ENCODE measurements around the gene TMEM163. TPM values are rescaled to one million over a fixed set of nuclear protein-coding genes. Genes with fewer than 3 reads are reported as not detected.

TMEM163 gene
- total RNA-seq, 4 donors from 2014 or later, result 0.42 to 1.3 (median 1.1) TPM

DNA sequence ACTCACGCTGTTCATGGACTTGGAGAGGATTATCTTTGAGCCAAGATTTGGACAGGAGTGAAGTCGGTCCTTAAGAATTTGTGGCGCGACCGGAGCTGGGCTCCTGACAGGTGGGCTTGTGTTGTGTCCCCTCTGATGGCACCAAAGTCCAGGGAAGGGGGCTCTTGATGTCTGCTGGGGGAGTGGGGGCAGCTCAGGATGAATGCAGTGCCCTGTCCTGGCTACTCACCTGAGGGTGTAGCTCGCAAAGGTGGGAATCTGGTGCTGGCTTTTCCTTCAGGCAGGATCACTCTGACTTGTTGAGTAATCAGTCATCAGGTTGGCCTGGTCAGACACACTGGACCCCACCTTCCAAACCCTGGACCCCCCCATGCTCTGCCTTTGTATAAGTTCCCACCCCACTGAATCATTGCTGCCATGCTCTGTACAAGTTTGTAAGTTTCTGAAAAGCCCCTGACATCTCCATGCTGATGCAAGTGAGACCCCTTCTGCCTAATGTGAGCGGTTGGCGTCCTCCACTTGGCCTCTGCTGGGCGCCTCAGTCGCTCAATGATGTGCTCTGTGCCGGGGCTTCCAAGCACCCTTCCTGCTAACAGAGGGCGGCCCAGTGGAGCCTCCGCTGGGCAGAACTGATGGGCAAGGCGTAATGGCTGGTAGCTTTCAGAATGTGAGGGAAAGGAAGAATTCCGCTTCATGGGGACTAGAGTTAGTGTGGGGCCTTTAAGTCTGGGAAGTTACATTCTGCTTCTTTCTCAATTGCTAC lies 268.9 kb downstream of the TMEM163 start:
- Histone ChIP-seq H3K4me3 (no peak overlapping the region), H3K27ac (replicated peaks in 1 of 4) (no peak overlapping the region), H3K9me3 (no peaks in the 10 kb centered on the region), H3K27me3 (no peaks in the 10 kb centered on the region), H3K4me1 (peaks cover 7 to 13% (median 10%) of the 10 kb centered on the region in 4 donors), H3K36me3 (peaks cover 0 to 52% (median 38%) of the 10 kb centered on the region in 4 donors)
- intact Hi-C loops (cut with DNase I), result no loop called here
- DNase-seq (ENCODE audit: extremely low spot score), result no peak
- WGBS, result 96% methylated on average over 15 of the region's 15 CpGs
- TF ChIP-seq POLR2AphosphoS5 (IDR thresholded peaks at IDR 0.05) (no peak), EP300 (IDR thresholded peaks at IDR 0.05) (no peak), POLR2A (IDR thresholded peaks at IDR 0.05; ENCODE audit: low read depth) (no peak)
- TF ChIP-seq, protein P1, sequence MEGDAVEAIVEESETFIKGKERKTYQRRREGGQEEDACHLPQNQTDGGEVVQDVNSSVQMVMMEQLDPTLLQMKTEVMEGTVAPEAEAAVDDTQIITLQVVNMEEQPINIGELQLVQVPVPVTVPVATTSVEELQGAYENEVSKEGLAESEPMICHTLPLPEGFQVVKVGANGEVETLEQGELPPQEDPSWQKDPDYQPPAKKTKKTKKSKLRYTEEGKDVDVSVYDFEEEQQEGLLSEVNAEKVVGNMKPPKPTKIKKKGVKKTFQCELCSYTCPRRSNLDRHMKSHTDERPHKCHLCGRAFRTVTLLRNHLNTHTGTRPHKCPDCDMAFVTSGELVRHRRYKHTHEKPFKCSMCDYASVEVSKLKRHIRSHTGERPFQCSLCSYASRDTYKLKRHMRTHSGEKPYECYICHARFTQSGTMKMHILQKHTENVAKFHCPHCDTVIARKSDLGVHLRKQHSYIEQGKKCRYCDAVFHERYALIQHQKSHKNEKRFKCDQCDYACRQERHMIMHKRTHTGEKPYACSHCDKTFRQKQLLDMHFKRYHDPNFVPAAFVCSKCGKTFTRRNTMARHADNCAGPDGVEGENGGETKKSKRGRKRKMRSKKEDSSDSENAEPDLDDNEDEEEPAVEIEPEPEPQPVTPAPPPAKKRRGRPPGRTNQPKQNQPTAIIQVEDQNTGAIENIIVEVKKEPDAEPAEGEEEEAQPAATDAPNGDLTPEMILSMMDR (IDR thresholded peaks at IDR 0.05), result no peak

- intact Hi-C loops (cut with DNase I), result no loop called here
- peaks cover 7 to 16% (median 11%) of the 10 kb centered on the region in 4 donors for H3K4me1 ChIP-seq
- H3K9me3 ChIP-seq, result no peaks in the 10 kb centered on the region
- no peak for DNase-seq (ENCODE audit: extremely low spot score)
- no peak overlapping the region for H3K27ac ChIP-seq (replicated peaks in 1 of 4)
- TF ChIP-seq POLR2AphosphoS5 (IDR thresholded peaks at IDR 0.05) (no peak), POLR2A (IDR thresholded peaks at IDR 0.05; ENCODE audit: low read depth) (no peak), EP300 (IDR thresholded peaks at IDR 0.05) (no peak)
- TF ChIP-seq, protein P1 (IDR thresholded peaks at IDR 0.05), result no peak
- peaks cover 0 to 58% (median 41%) of the 10 kb centered on the region in 4 donors for H3K36me3 ChIP-seq
- H3K27me3 ChIP-seq, result no peaks in the 10 kb centered on the region
- 88% methylated on average over 7 of the region's 7 CpGs for WGBS
- no peak overlapping the region for H3K4me3 ChIP-seq
These were observed 269.6 kb downstream of the TMEM163 start for GRCh38 chr2:134449157-134449556.

GRCh38 chr2:134448650-134449049 lies 270.1 kb downstream of the TMEM163 start:
- no peak for DNase-seq (ENCODE audit: extremely low spot score)
- H3K4me1 ChIP-seq, result peaks cover 7 to 16% (median 11%) of the 10 kb centered on the region in 4 donors
- no peak overlapping the region for H3K4me3 ChIP-seq
- intact Hi-C loops (cut with DNase I), result no loop called here
- WGBS, result 100% methylated on average over 2 of the region's 6 CpGs
- no peaks in the 10 kb centered on the region for H3K27me3 ChIP-seq
- H3K27ac ChIP-seq (replicated peaks in 1 of 4), result no peak overlapping the region
- TF ChIP-seq, protein P1 (IDR thresholded peaks at IDR 0.05), result no peak
- TF ChIP-seq POLR2A (IDR thresholded peaks at IDR 0.05; ENCODE audit: low read depth) (no peak), POLR2AphosphoS5 (IDR thresholded peaks at IDR 0.05) (no peak), EP300 (IDR thresholded peaks at IDR 0.05) (no peak)
- H3K36me3 ChIP-seq, result peaks cover 0 to 60% (median 44%) of the 10 kb centered on the region in 4 donors
- no peaks in the 10 kb centered on the region for H3K9me3 ChIP-seq

GRCh38 chr2:134447669-134448068 lies 271.1 kb downstream of the TMEM163 start:
- Histone ChIP-seq H3K9me3 (no peaks in the 10 kb centered on the region), H3K27me3 (no peaks in the 10 kb centered on the region), H3K4me3 (no peak overlapping the region), H3K27ac (replicated peaks in 1 of 4) (no peak overlapping the region), H3K36me3 (peaks cover 1 to 60% (median 51%) of the 10 kb centered on the region in 4 donors), H3K4me1 (peaks cover 7 to 16% (median 11%) of the 10 kb centered on the region in 4 donors)
- no peak for DNase-seq (ENCODE audit: extremely low spot score)
- intact Hi-C loops (cut with DNase I), result no loop called here
- 88% methylated on average over 4 of the region's 4 CpGs for WGBS
- no peak for TF ChIP-seq POLR2A (IDR thresholded peaks at IDR 0.05; ENCODE audit: low read depth)
- TF ChIP-seq POLR2AphosphoS5 (IDR thresholded peaks at IDR 0.05), result no peak
- TF ChIP-seq, protein P1 (IDR thresholded peaks at IDR 0.05), result no peak
- no peak for TF ChIP-seq EP300 (IDR thresholded peaks at IDR 0.05)

Data from esophagus muscularis mucosa (tissue), 4 donors.